ENCODE results near the gene XYLT1.

DNA sequence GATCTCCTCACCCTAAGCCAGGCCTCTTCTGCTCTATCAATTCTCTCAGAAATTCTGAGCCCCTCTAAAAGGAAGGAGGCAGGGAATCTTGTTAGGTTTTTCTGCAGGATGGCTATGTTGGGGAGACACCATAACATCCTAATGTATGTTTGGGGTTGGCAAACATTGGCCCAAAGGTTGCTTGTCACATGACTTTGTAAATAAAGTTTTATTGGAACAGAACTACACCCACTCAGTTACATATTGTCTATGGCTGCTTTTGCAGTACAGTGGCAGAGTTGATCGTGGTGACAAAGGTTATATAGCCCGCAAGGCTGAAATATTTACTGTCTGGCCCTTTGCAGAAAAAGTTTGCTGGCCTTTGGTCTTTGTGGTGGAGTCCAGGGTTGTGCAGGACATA lies 409.4 kb downstream of the XYLT1 start:
- TF ChIP-seq, protein P1, sequence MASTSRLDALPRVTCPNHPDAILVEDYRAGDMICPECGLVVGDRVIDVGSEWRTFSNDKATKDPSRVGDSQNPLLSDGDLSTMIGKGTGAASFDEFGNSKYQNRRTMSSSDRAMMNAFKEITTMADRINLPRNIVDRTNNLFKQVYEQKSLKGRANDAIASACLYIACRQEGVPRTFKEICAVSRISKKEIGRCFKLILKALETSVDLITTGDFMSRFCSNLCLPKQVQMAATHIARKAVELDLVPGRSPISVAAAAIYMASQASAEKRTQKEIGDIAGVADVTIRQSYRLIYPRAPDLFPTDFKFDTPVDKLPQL (IDR thresholded peaks at IDR 0.05; ENCODE audit: extremely low read depth, insufficient read length) = no peak
- TF ChIP-seq, protein P2, sequence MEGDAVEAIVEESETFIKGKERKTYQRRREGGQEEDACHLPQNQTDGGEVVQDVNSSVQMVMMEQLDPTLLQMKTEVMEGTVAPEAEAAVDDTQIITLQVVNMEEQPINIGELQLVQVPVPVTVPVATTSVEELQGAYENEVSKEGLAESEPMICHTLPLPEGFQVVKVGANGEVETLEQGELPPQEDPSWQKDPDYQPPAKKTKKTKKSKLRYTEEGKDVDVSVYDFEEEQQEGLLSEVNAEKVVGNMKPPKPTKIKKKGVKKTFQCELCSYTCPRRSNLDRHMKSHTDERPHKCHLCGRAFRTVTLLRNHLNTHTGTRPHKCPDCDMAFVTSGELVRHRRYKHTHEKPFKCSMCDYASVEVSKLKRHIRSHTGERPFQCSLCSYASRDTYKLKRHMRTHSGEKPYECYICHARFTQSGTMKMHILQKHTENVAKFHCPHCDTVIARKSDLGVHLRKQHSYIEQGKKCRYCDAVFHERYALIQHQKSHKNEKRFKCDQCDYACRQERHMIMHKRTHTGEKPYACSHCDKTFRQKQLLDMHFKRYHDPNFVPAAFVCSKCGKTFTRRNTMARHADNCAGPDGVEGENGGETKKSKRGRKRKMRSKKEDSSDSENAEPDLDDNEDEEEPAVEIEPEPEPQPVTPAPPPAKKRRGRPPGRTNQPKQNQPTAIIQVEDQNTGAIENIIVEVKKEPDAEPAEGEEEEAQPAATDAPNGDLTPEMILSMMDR (IDR thresholded peaks at IDR 0.05 in 2 of 3, conservative IDR thresholded peaks at IDR 0.05 in 1 of 3; ENCODE audit: insufficient read depth in 2 of 3, low read depth in 1 of 3, low read length in 3 of 3) = no peak
- no peak for TF ChIP-seq MAZ (CRISPR knock-in tag; conservative IDR thresholded peaks at IDR 0.05 in 1 of 2, IDR thresholded peaks at IDR 0.05 in 1 of 2)
- no peak for TF ChIP-seq POLR2AphosphoS5 (IDR thresholded peaks at IDR 0.05; ENCODE audit: control insufficient read depth, insufficient read depth, low read depth, low read length)
- no peak for TF ChIP-seq ATF7 (IDR thresholded peaks at IDR 0.05)
- TF ChIP-seq, protein P3, sequence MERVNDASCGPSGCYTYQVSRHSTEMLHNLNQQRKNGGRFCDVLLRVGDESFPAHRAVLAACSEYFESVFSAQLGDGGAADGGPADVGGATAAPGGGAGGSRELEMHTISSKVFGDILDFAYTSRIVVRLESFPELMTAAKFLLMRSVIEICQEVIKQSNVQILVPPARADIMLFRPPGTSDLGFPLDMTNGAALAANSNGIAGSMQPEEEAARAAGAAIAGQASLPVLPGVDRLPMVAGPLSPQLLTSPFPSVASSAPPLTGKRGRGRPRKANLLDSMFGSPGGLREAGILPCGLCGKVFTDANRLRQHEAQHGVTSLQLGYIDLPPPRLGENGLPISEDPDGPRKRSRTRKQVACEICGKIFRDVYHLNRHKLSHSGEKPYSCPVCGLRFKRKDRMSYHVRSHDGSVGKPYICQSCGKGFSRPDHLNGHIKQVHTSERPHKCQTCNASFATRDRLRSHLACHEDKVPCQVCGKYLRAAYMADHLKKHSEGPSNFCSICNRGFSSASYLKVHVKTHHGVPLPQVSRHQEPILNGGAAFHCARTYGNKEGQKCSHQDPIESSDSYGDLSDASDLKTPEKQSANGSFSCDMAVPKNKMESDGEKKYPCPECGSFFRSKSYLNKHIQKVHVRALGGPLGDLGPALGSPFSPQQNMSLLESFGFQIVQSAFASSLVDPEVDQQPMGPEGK (CRISPR knock-in tag; IDR thresholded peaks at IDR 0.05; ENCODE audit: borderline replicate concordance) = no peak
- no peak for TF ChIP-seq RFX5 (IDR thresholded peaks at IDR 0.05; ENCODE audit: low read depth, low read length)
- TF ChIP-seq SNRNP70 (optimal IDR thresholded peaks at IDR 0.05; ENCODE audit: low read depth, low read length) = no peak
- TF ChIP-seq RAD21 (CRISPR knock-in tag; conservative IDR thresholded peaks at IDR 0.05 in 1 of 2, IDR thresholded peaks at IDR 0.05 in 1 of 2) = no peak
- TF ChIP-seq HDAC6 (IDR thresholded peaks at IDR 0.05; ENCODE audit: low read depth, low read length) = no peak
- no peak for TF ChIP-seq EZH2 (IDR thresholded peaks at IDR 0.05; ENCODE audit: borderline replicate concordance, low read depth, low read length)
- no peak for TF ChIP-seq KLF10 (CRISPR knock-in tag; IDR thresholded peaks at IDR 0.05)

Measured in K562 (cell line).